Activated CD4-positive, alpha-beta T cell treated with anti-CD3 and anti-CD28 coated beads, Interleukin-2, amount 10 ng/mL, durations not matched to agents 7 days and 5 days (primary cell): ENCODE results near the gene STK16. TPM values are rescaled to one million over a fixed set of nuclear protein-coding genes. Genes with fewer than 3 reads are reported as not detected.

Source experiments
- CTCF ChIA-PET: fragments of 350-600 bp; sonication (Branson Sonifier 250); formaldehyde crosslinking; loops from one replicate; lab custom pipeline; 2021; ENCODE audit warnings: antibody characterized with exemption; lab: Charles Lee
- POLR2A ChIA-PET: fragments of 350-600 bp; sonication (Branson Sonifier 250); formaldehyde crosslinking; loops from one replicate; lab custom pipeline; 2021; ENCODE audit warnings: antibody characterized with exemption; lab: Charles Lee
- DNase-seq: peaks from one replicate; pipeline ENCODE4 v3.0.0-alpha.2; 2020
- H3K27ac Mint-ChIP-seq: one replicate; pipeline ENCODE4 v1.8.0; 2021; ENCODE audit warnings: mild to moderate bottlenecking, moderate library complexity, mixed read lengths
- H3K27me3 Mint-ChIP-seq: one replicate; pipeline ENCODE4 v1.8.0; 2021; ENCODE audit warnings: mixed read lengths
- H3K36me3 Mint-ChIP-seq: one replicate; pipeline ENCODE4 v1.8.0; 2021; ENCODE audit warnings: low read depth, mixed read lengths
- H3K4me1 Mint-ChIP-seq: one replicate; pipeline ENCODE4 v1.8.0; 2021; ENCODE audit warnings: mixed read lengths
- H3K4me3 Mint-ChIP-seq: one replicate; pipeline ENCODE4 v1.8.0; 2021; ENCODE audit warnings: mild to moderate bottlenecking, moderate library complexity, mixed read lengths
- H3K9me3 Mint-ChIP-seq: one replicate; pipeline ENCODE4 v1.8.0; 2021; ENCODE audit warnings: mixed read lengths
- total RNA-seq, 2 experiments: library from RNA; stranded (reverse); gene quantifications; one replicate each; pipeline ENCODE4 v1.2.3, GENCODE V29; 2021

Gene STK16
- total RNA-seq, 2 experiments from 2014 or later: 33.0 to 33.5 TPM

DNA sequence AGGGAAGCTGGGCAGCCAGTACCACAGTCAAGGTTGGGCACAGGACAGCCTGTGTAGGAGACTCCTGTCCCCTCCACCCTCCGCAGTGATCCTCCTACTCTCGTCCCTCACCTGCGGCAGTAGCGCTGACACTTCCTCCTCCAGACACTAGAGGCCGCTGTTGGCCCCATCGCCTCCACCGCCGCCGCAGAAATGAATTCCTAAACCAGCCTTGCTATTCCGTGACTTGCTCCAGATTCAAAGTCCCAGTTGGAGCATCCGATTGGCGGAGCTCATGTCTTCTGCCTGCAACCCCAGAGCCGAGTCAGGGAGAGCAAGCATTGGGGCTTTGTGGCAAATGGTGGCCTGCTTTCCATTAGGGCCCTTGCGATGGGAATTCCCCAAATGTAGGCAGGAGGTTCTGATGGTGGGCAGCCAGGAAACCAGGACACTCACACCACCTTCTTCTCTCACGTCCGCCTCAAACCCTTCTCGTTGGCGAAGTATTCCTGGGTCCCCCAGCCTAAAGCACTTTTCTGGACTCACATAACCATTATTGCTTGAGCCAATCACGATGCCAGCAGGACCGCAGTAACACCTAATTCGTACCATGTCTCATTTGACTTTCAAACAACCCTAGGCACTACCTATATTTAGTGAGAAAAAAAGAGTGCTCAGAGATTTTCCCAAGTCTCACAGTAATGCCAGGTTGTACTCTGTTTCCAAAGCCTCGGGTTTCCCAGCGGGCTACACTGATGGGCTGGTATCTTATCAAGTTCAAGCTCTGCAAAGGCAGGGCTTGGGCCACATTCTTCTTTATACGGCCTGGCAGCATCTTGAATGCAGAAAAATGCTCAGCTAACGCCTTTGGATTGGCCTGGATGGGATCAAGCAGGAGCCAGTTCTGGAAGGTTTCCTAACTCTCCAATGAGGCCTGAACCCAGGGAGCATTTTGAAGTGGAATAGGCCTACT lies 32.7 kb downstream of the STK16 start:
- POLR2A ChIA-PET: interaction anchor here (1.6 kb wide), 1 partner anchor 23 kb away, joined by 6 read pairs; no protein-coding TSS in a partner anchor
- Mint-ChIP-seq H3K36me3 (peaks cover 15% of the 10 kb centered on the region), H3K4me1 (peaks cover 39% of the 10 kb centered on the region), H3K4me3 (peak overlapping the region; percentile 58), H3K27me3 (no peaks in the 10 kb centered on the region), H3K9me3 (no peaks in the 10 kb centered on the region), H3K27ac (peak overlapping the region; percentile 99)
- DNase-seq: peak; percentile 76
- CTCF ChIA-PET: interaction anchor here (0.5 to 15.6 kb wide), 13 partner anchors 7 to 111 kb away, joined by 3 to 194 read pairs (median 7); partner anchors contain the start of genes CNPPD1, TUBA4A and TUBA4B

- H3K4me1 Mint-ChIP-seq: peaks cover 41% of the 10 kb centered on the region
- peaks cover 18% of the 10 kb centered on the region for H3K36me3 Mint-ChIP-seq
- DNase-seq: no peak
- no peaks in the 10 kb centered on the region for H3K9me3 Mint-ChIP-seq
- ChIA-PET CTCF (interaction anchor here (0.5 to 15.6 kb wide), 11 partner anchors 8 to 110 kb away, joined by 3 to 194 read pairs (median 8); partner anchors contain the start of genes CNPPD1, TUBA4A and TUBA4B), POLR2A (interaction anchor here (0.9 to 1.6 kb wide), 2 partner anchors 24 to 31 kb away, joined by 6 read pairs; no protein-coding TSS in a partner anchor)
- H3K27me3 Mint-ChIP-seq: no peaks in the 10 kb centered on the region
- peak overlapping the region; percentile 96 for H3K4me3 Mint-ChIP-seq
- H3K27ac Mint-ChIP-seq: peak overlapping the region; percentile 99
These were observed 33.4 kb downstream of the STK16 start for GRCh38 chr2:219278655-219279150.

DNA sequence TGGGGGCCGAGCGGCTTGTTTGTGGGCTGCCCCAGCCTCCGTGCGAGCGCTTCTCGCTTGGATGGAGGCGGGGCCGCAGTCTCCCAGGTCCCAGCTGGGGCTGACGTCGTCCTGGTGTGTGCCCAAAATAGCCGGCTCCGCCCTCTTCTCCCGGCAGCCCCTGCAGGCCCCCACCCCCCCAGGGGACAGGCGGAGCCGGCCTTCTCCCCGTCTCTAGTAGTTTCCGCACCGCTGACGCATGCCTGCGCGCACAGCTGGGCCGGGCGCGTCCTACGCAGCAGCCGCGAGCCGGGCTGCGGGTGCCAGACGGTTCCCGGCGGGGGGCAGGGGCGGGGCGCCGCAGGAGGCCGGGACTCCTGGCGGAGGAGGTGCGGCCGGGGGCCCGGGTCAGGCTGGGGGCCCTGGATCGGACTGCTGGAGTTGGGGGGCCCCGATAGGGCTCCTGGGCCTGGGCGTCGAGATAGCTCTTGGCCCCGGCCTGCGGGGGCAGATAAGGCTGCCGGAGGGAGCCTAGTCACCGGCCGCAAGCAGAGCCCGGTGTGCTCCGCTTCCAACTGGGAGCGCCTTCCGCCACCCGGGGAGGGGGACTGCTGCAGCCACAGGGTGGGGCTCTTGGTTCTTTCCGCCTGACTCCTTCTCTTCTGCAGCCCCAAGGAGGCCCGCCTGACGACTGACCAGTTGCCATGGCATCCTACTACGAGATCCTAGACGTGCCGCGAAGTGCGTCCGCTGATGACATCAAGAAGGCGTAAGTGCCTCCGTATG lies 34.1 kb downstream of the STK16 start, which contains the start of gene DNAJB2:
Gene DNAJB2, plus strand, starts transcription at position 216 of the 765 bp plus-strand sequence. Its CDS starts 468 bp downstream, at position 684.
- ChIA-PET POLR2A (interaction anchor here (0.9 to 1.6 kb wide), 2 partner anchors 25 to 32 kb away, joined by 6 read pairs; no protein-coding TSS in a partner anchor), CTCF (interaction anchor here (1.2 to 15.6 kb wide), 9 partner anchors 9 to 103 kb away, joined by 3 to 194 read pairs (median 9); partner anchors contain the start of genes CNPPD1, TUBA4A and TUBA4B)
- DNase-seq: peak; percentile 99
- H3K9me3 Mint-ChIP-seq: no peaks in the 10 kb centered on the region
- H3K4me1 Mint-ChIP-seq: peaks cover 41% of the 10 kb centered on the region
- peaks cover 20% of the 10 kb centered on the region for H3K36me3 Mint-ChIP-seq
- H3K27me3 Mint-ChIP-seq: no peaks in the 10 kb centered on the region
- H3K27ac Mint-ChIP-seq: peak within 1 kb of the TSS; percentile 99
- peak within 1 kb of the TSS; percentile 96 for H3K4me3 Mint-ChIP-seq

GRCh38 chr2:219279916-219280516 lies 34.7 kb downstream of the STK16 start:
- peaks cover 41% of the 10 kb centered on the region for H3K4me1 Mint-ChIP-seq
- H3K4me3 Mint-ChIP-seq: peak overlapping the region; percentile 96
- ChIA-PET CTCF (interaction anchor here (1.2 to 15.6 kb wide), 6 partner anchors 15 to 108 kb away, joined by 3 to 194 read pairs (median 4); partner anchors contain the start of genes ABCB6, DNPEP, TUBA4A and TUBA4B), POLR2A (interaction anchor here (1.6 kb wide), 1 partner anchor 25 kb away, joined by 6 read pairs; no protein-coding TSS in a partner anchor)
- peak overlapping the region; percentile 99 for H3K27ac Mint-ChIP-seq
- H3K27me3 Mint-ChIP-seq: no peaks in the 10 kb centered on the region
- peaks cover 20% of the 10 kb centered on the region for H3K36me3 Mint-ChIP-seq
- DNase-seq: peak; percentile 13
- no peaks in the 10 kb centered on the region for H3K9me3 Mint-ChIP-seq

DNA sequence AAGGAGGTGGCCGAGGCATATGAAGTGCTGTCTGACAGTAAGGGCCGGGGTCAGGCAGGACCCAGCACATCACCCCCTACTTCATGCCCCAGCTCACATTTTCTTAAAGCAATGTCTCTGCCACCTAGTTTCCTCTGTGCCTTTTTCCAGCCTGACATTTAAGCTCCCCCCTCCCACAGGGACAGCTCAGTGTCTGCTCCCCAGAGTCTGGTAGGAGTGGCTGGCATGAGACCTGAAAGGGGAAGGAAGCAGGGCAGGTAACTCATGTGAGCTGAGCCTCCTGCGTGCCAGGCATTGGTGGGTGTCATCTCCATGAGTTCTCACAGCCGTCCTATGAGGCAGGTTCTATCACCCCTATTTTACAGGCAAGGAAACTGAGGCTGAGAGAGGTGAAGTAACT lies 35.4 kb downstream of the STK16 start:
- ChIA-PET CTCF (interaction anchor here (1.0 to 15.6 kb wide), 5 partner anchors 15 to 108 kb away, joined by 3 to 194 read pairs (median 5); partner anchors contain the start of genes ABCB6, DNPEP, TUBA4A and TUBA4B), POLR2A (no interaction called here)
- Mint-ChIP-seq H3K4me3 (peak overlapping the region; percentile 96), H3K27ac (peak overlapping the region; percentile 99), H3K4me1 (peaks cover 41% of the 10 kb centered on the region), H3K9me3 (no peaks in the 10 kb centered on the region), H3K36me3 (peaks cover 20% of the 10 kb centered on the region), H3K27me3 (no peaks in the 10 kb centered on the region)
- no peak for DNase-seq

DNA sequence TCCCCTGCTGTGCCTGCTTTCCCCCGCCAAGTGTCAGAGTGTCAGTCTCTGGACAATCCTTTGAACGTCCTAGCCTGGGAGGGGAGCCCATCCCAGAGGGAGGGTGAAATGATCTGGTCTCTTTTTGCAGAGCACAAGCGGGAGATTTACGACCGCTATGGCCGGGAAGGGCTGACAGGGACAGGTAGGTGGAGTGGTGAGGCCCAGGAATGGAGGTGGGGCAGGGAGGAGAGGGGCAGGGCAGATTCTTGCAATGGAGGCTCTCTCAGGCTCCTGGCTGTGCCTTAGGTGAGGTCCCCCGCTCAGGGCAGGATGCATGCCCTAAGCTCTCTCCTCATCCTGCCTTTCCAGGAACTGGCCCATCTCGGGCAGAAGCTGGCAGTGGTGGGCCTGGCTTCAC lies 36.3 kb downstream of the STK16 start:
- H3K4me1 Mint-ChIP-seq: peaks cover 41% of the 10 kb centered on the region
- no peak for DNase-seq
- H3K9me3 Mint-ChIP-seq: no peaks in the 10 kb centered on the region
- no peaks in the 10 kb centered on the region for H3K27me3 Mint-ChIP-seq
- H3K36me3 Mint-ChIP-seq: peaks cover 20% of the 10 kb centered on the region
- ChIA-PET POLR2A (no interaction called here), CTCF (interaction anchor here (1.0 to 15.6 kb wide), 2 partner anchors 14 to 89 kb away, joined by 5 to 194 read pairs; no protein-coding TSS in a partner anchor)
- no peak overlapping the region for H3K4me3 Mint-ChIP-seq
- H3K27ac Mint-ChIP-seq: no peak overlapping the region

GRCh38 chr2:219282375-219282774 lies 37.1 kb downstream of the STK16 start:
- H3K36me3 Mint-ChIP-seq: peaks cover 20% of the 10 kb centered on the region
- ChIA-PET CTCF (interaction anchor here (1.1 to 15.6 kb wide), 2 partner anchors 13 to 28 kb away, joined by 3 to 194 read pairs; partner anchors contain the start of gene TUBA4A), POLR2A (no interaction called here)
- no peak overlapping the region for H3K4me3 Mint-ChIP-seq
- H3K27ac Mint-ChIP-seq: peak overlapping the region; percentile 62
- peaks cover 38% of the 10 kb centered on the region for H3K4me1 Mint-ChIP-seq
- DNase-seq: no peak
- no peaks in the 10 kb centered on the region for H3K27me3 Mint-ChIP-seq
- no peaks in the 10 kb centered on the region for H3K9me3 Mint-ChIP-seq

- H3K27me3 Mint-ChIP-seq: no peaks in the 10 kb centered on the region
- no peaks in the 10 kb centered on the region for H3K9me3 Mint-ChIP-seq
- peaks cover 31% of the 10 kb centered on the region for H3K4me1 Mint-ChIP-seq
- CTCF ChIA-PET: interaction anchor here (0.7 to 15.6 kb wide), 5 partner anchors 12 to 303 kb away, joined by 3 to 194 read pairs (median 3); partner anchors contain the start of gene TUBA4A
- no peak for DNase-seq
- POLR2A ChIA-PET: no interaction called here
- no peak overlapping the region for H3K4me3 Mint-ChIP-seq
- H3K36me3 Mint-ChIP-seq: peaks cover 20% of the 10 kb centered on the region
- H3K27ac Mint-ChIP-seq: peak overlapping the region; percentile 4
These were observed 37.8 kb downstream of the STK16 start for GRCh38 chr2:219282943-219283581.

- DNase-seq: no peak
- H3K9me3 Mint-ChIP-seq: no peaks in the 10 kb centered on the region
- H3K27ac Mint-ChIP-seq: no peak overlapping the region
- no peaks in the 10 kb centered on the region for H3K27me3 Mint-ChIP-seq
- POLR2A ChIA-PET: no interaction called here
- CTCF ChIA-PET: interaction anchor here (1.0 to 15.6 kb wide), 4 partner anchors 11 to 125 kb away, joined by 3 to 194 read pairs (median 4); no protein-coding TSS in a partner anchor
- peaks cover 18% of the 10 kb centered on the region for H3K36me3 Mint-ChIP-seq
- peaks cover 19% of the 10 kb centered on the region for H3K4me1 Mint-ChIP-seq
- H3K4me3 Mint-ChIP-seq: no peak overlapping the region
These were observed 39.5 kb downstream of the STK16 start for GRCh38 chr2:219284501-219285372.

GRCh38 chr2:219285373-219285735 lies 40.1 kb downstream of the STK16 start:
- Mint-ChIP-seq H3K4me3 (no peak overlapping the region), H3K27me3 (no peaks in the 10 kb centered on the region), H3K4me1 (peaks cover 13% of the 10 kb centered on the region), H3K36me3 (peaks cover 15% of the 10 kb centered on the region), H3K27ac (no peak overlapping the region), H3K9me3 (no peaks in the 10 kb centered on the region)
- DNase-seq: no peak
- CTCF ChIA-PET: interaction anchor here (15.6 kb wide), 1 partner anchor 10 kb away, joined by 194 read pairs; no protein-coding TSS in a partner anchor
- POLR2A ChIA-PET: no interaction called here
